ENCODE measurements around the gene ERGIC3.

The ERGIC3 gene

GRCh38 chr20:35503281-35503680 is 38.6 kb upstream of the ERGIC3 start:
- H3K27ac ChIP-seq: no peak overlapping the region
- TF ChIP-seq CTCF (IDR thresholded peaks at IDR 0.05): no peak
- TF ChIP-seq ZFX (IDR thresholded peaks at IDR 0.05; ENCODE audit: borderline replicate concordance): no peak

DNA sequence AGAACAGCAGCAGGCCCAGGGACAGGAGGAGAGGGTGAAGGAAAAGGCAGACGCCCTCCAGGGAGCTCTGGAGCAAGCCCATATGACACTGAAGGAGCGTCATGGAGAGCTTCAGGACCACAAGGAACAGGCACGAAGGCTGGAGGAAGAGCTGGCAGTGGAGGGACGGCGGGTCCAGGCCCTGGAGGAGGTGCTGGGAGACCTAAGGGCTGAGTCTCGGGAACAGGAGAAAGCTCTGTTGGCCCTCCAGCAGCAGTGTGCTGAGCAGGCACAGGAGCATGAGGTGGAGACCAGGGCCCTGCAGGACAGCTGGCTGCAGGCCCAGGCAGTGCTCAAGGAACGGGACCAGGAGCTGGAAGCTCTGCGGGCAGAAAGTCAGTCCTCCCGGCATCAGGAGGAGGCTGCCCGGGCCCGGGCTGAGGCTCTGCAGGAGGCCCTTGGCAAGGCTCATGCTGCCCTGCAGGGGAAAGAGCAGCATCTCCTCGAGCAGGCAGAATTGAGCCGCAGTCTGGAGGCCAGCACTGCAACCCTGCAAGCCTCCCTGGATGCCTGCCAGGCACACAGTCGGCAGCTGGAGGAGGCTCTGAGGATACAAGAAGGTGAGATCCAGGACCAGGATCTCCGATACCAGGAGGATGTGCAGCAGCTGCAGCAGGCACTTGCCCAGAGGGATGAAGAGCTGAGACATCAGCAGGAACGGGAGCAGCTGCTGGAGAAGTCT is 37.9 kb upstream of the ERGIC3 start:
- H3K27ac ChIP-seq: no peak overlapping the region
- TF ChIP-seq ZFX (IDR thresholded peaks at IDR 0.05; ENCODE audit: borderline replicate concordance): no peak
- TF ChIP-seq CTCF (IDR thresholded peaks at IDR 0.05): no peak

DNA sequence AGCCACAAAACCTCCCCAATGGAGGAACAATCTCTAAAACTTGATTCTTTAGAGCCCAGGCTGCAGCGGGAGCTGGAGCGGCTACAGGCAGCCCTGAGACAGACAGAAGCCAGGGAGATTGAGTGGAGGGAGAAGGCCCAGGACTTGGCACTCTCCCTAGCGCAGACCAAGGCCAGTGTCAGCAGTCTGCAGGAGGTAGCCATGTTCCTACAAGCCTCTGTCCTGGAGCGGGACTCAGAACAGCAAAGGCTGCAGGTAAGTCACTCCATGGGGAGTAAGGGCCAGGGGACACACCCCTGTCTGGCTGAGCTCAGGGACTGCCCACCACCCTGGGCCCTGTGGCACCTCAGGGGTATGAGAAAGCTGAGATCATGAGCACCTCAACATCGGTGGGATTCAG is 37.1 kb upstream of the ERGIC3 start:
- TF ChIP-seq CTCF (IDR thresholded peaks at IDR 0.05) (no peak), ZFX (IDR thresholded peaks at IDR 0.05; ENCODE audit: borderline replicate concordance) (no peak)
- no peak overlapping the region for H3K27ac ChIP-seq

GRCh38 chr20:35506179-35506578 is 35.7 kb upstream of the ERGIC3 start:
- TF ChIP-seq ZFX (IDR thresholded peaks at IDR 0.05; ENCODE audit: borderline replicate concordance) (no peak), CTCF (IDR thresholded peaks at IDR 0.05) (no peak)

DNA sequence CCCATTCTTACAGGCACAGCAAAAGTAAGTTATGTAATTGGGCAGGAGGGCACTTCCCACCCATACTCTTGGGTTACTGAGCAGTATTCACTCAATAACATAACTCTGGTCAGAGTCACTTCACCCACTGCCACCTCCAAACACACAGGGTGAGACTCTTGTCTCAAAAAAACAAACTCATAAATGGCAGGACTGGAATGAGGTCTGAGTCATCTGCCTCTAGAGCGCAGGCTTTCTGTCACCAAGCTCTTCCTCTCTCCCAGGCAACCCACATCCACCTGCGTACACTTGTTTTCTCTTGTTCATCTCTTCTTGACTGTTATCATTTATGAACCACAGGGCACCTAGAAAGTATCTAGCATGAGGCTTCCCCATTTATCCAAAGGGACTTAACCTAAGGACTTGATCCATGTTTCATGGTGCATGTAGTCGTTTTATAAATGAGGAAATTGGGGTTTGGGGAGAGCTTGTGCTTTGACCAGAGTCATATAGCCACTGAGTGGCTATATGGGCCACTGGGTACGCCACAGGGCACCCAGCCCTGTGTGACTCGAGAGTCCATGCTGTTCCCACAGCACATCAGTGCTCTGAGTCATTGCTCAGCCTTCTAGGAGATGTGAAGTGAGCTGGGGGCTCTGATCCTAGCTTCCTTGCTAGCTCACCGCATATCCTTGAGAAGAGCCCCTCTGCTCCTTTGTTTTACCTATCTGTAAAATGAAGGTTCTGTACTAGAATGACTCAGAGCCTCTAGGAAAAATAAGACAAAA is 34.8 kb upstream of the ERGIC3 start:
- TF ChIP-seq ZFX (IDR thresholded peaks at IDR 0.05; ENCODE audit: borderline replicate concordance): no peak
- no peak for TF ChIP-seq CTCF (IDR thresholded peaks at IDR 0.05)
- no peak overlapping the region for H3K27ac ChIP-seq

More at GRCh38 chr20:35506179-35506578, 35.7 kb upstream of the ERGIC3 start:
- no peak overlapping the region for H3K27ac ChIP-seq

DNA sequence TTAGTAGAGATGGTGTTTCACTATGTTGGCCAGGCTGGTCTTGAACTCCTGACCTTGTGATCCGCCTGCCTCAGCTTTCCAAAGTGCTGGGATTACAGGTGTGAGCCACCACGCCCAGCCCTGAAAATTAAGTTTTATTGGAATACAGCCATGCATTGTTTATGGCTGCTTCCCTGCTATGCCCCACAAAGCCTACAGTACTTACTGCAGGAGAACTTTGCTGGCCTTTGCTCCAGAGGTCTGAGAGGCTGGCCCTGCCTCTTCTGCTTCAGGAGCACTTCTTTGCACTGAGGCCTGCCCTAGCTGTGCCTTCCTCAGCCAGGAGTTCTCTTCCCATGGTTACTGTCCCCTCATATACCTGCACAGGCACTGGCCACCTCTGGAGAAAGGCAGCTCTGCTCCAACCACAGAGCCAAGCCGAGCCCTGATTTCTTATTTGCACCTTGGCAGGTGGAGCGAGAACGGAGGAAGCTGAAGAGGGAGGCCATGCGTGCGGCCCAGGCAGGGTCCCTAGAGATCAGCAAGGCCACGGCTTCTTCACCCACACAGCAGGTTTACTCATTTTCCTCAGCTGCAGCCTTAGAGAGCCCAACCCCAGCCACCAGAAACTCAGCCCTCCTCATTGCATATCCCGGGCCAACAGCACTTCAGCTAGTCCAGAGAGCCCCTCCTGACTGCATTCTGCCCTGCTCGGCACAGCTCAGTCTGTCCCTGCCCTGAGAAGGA is 33.2 kb upstream of the ERGIC3 start:
- H3K27ac ChIP-seq: no peak overlapping the region
- TF ChIP-seq CTCF (IDR thresholded peaks at IDR 0.05) (no peak), ZFX (IDR thresholded peaks at IDR 0.05; ENCODE audit: borderline replicate concordance) (no peak)
